ENCODE measurements around the gene SLC8A1.

SLC8A1 gene

DNA sequence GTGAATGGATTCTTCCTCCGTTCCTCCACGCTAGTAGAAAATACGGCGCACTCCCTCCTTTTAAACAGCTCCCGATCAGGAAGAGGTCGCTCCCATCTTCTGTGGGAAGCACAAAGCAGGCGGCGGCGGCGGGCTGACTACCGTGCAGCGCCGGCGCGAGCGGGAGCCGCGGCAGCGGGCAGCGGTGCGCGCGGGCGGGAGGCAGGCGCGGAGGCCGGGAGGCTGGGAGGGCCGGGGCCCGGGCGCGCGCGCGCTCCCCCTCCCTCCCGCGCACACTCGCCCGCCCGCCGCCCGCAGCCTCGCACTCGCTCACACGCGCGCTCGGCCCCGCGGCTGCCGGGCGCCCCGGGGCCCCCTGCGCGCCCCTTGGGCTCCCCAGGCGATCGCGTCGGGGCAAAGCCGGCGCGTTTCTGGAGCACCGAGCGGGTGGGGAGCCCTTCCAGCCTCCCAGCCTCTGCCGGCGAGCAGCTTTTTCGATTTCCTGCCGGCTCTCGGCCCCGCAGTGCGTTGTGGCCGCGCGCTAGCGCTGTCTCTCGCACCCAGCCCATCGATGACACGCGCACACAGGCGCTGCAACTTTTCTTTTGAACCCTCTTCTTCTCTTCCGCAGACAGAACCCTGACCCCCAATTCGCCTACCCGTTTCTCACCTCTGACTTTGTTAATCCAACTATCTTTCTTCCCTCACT is at the start of gene SLC8A1:
TSS of gene SLC8A1 (minus strand) at position 173 of the 688 bp plus-strand sequence.
- no peak for DNase-seq

DNA sequence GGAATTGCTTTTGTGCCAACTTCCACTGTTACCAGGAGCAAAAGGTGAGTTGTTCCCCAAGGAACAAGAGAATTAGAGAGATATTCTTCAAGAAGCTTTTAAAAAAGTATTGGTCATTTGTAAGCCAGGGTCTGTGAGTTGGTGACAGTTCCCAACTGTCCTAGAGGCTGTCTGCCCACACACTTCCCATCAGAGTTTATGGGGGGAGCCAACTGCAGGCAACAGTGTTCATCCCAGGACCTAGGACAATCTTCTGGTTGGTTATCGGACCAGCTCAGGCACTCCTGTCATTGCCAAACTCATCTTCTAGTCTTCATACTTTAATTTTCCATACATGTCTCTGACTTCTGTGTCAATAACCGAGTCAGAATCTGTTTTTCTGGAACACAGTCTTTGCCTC is 47.5 kb upstream of the SLC8A1 start:
- no peak for DNase-seq

DNA sequence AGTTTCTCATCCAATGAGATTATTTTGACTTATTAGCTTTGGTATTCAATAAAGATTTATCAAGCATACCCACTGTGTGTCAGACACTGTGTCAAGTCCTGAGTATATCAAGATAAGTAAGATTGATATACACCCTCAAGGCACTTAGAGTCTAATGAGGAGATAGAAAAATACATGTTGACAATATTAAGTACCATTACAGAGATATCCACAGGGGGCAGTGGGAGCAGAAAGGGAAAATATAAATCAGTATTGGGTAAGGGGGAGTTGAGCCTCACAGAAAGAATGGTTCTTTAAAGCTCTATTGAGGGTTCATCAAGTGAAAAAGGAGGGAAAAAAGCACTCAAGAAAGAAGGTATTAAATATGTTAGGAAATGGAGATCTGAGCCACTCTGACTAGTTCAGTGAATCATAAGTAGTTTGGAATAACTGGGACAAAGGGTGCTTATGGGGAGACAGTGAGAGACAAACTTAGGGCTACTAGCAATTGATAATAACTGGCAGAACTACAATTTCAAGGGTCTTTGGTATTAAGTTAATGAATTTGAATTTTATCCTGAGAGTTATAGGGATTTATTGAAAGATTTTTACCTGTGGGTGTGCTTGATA is 45.5 kb upstream of the SLC8A1 start:
- no peak for DNase-seq

DNA sequence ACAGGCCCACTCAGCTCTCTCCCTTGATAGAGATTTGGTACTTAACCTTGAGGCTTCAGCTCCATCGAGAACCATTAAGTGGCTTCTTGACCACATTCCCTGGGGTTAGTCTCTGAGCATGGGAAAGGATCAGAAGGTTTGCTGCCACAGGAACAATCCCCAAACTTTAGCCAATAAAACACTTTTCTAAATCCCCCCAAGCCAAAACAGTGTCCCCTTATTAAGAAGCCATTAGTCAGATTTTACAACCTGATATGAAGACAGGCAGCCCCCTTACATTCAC is 37.7 kb upstream of the SLC8A1 start:
- DNase-seq, result no peak

DNA sequence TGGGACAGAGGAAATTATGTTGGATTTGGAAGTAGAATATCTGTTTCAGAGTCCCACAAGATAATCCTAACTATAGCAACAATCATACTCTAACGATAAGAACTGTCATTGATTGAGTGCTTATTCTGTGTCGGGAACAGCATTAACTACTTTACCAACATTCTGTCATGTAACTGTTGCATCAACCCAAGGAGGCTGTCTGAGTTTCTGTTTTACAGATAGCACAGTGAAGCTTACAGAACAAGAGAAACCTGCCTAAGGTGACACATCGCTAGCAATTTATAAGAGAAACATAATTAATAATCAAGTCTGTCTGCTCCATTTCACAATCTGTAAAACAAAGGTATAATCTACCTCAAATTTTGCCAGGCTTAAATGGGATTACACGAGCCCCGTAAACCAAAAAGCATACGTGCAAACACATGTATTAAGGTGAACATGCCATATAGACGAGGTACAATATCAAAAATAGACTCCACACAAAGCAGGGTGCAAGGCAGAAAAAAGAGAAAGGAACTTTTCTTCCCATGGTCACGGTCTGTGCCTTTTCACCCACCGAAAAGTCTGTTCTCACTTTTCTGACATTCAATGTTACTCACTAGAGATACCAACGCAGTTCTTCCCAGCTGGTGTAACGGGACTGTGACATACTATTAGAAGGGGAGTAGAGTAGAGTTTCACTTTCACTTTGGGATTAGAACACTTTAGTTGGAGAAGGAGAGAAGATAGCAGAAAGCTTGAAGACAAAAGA is 37.2 kb upstream of the SLC8A1 start:
- no peak for DNase-seq

DNA sequence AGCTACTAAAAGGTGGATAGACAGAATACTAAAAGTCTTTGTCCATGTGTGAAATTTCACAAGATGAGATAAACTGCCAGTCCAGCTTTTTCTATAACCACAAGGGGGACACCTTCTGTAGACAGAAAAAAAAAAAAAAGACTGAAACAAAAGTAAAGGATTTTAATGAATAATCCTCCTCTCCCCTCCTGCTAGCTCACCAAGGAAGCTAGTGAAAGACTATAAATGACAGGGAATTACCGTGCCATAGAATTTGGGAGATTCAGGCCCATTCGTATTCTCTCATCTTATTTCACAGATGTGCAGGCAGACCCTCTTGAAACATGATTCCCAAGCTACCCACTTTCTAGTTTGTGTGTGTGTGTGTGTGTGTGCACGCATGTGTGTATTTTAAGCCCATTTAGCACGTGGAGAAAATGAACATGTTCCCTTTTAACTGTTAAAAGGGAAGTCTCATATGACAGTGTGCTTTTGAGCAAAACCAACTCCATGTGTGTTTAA is 36.3 kb upstream of the SLC8A1 start:
- no peak for DNase-seq

DNA sequence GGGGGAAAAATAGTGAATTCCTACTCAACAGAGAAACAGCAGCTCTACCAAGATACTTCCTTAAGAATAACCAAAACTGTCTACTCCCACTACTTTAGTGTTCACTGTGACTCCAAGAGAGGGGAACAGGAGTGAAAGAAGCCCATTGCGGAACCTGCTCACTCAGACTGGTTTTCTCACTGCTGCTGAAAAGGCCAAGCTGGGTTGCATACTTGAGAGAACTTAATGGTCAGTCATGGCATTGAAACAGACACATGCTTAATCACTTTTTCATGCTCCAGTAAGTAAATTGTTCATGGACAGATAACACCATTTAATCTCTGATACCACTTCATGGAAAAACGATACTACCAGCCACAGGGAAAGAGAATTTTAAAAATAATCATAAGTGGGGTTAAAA is 35.7 kb upstream of the SLC8A1 start:
- no peak for DNase-seq

DNA sequence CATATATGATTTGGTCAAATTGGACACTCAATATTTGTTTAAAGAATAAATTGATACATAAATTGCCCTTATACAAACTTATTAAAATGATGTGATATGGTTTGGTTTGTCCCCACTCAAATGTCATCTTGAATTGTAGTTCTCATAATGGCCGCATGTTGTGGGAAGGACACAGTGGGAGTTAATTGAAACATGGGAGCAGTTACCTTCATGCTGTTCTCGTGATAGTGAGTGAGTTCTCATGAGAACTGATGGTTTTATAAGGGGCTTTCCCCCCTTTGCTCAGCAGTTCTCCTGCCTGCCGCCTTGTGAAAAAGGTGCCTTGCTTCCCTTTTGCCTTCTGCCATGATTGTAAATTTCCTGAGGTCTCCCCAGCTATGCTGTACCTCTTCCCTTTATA is 34.0 kb upstream of the SLC8A1 start:
- DNase-seq, result no peak

DNA sequence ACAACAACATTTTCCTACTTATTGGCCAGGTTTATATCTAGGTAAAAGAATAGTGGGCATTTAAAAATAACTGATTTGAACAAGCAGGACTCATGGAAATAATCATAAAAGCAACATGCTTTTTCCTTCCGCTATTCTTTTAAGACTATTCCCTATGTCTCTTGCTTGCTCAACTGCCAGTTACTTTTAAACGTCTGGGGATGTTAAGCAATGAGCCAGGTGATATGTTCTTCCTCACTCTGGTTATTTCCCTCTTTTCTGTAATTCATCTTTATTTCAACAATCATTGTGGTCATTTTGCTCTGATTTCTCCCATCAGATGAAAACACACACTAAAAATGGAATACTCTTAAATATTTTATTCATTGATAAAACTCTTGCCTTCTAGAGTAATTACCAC is 33.4 kb upstream of the SLC8A1 start:
- no peak for DNase-seq

DNA sequence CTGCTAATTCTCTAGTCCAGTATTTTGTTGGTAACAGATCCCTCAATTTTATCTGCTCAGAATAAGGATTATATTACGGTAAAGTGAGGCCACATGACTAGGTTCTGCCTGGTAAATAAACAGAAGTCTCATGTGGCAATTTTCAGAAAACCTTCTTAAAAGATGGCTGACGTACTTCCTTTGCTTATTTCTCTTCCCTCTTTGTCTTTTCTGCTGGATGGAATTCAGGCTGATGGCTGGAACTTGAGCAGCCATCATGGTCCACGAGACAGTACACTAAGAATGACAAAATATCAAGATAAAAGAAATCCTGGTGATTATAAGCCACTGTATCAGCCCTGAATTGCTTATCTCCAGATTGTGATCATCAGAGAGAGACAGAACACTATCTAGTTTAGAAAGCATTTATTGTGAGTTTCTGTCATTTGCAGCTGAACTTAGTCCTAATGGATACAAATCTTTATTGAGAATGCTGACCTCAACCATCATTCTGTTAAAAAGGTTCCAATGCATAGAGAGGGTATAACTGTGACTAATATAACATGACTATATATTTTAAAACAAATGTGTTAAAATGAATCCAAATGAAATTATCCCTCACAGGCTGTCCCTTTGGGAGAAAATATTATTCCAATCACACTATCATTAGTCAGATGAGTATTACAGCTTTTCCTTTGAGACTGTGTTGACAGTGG is 31.8 kb upstream of the SLC8A1 start:
- DNase-seq, result no peak

DNA sequence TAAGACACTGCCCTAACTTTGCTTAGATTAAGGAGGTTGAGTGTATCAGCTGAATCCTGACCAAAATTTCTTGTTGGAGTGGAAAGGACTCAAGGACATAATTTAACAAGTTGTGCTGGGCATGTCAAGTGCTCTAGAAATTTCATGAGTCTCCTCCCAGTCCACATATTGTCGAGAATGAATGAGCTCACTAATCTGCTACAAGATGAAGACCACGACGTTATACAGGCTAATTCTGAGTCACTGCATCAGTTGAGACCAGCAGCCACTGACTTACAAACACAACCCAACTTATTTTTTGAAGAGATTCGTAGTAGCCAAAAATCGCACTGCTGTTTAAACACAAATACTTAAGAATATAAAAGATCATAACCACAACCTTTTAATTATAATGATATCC is 28.7 kb upstream of the SLC8A1 start:
- no peak for DNase-seq

DNA sequence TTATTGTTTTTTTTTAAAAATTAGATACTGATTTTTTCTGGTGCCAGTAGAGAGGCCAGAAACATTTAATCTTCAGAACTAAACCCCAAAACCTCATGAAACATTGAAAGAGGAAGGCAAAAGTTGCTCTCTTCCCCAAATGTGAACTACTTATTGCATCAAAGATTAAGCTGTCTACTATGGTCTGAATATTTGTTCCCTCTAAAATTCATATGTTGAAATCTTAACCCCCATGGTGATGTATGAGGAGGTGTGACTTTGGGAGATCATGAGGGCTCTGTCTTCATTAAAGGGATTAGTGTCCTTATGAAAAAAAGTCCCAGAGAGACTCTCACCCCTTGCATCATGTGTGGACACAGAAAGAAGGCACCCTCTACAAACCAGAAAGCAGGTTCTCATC is 28.2 kb upstream of the SLC8A1 start:
- DNase-seq, result no peak

DNA sequence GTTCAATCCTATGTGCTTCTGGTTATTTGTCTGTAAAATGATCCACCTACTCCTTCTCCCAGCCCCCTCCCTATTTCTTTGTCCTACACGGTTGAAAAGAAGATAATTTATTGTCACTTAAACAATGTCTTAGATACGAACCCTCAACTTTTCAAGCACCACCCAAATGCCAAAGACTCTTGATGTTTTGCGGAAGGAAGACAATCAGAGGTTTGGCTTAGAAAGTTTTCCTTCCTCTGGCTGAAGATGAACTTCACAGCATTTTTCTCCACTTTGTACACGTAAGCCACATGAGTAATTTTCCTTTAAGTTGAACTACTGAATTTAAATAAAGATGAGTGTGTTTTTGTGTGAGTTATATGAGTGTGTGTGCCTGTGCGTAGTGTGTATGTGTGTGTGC is 25.5 kb upstream of the SLC8A1 start:
- DNase-seq, result no peak

DNA sequence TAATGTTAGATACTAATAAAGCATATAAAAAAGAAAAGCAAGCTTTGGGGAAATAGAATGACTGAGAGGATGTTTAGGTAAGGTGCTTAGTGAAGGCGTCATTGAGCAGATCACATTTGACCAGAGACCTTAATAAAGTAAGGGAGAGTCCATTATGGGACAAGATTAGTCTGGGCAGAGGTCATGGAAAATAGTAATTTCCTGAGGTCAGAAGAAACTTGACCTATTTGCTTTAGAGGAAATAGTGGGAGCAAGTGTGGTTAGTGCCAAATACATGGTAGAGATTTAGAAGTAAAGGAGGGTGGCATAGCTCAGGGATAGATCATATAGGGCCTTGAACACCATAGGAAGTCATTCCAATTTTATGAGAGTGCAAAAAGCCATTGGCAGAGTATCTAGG is 24.5 kb upstream of the SLC8A1 start:
- no peak for DNase-seq

DNA sequence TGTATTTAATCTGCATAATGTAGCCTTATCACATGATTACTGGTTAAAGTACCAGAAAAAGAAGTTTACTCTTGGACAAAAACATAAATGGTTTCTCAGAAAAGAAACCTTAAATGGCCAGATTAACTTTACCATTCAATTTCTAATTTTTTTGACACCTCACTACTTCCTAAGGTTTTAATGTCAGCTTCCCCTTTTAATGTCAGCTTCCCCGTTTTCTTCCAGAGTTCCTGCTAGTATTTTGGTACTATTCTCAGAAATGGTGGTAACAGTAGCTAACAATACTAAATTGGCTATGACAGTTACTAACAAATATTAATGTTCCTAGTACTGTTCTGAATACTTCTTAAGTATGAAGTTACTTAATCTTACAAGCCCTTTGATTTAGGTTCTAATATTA is 22.4 kb upstream of the SLC8A1 start:
- DNase-seq, result no peak

DNA sequence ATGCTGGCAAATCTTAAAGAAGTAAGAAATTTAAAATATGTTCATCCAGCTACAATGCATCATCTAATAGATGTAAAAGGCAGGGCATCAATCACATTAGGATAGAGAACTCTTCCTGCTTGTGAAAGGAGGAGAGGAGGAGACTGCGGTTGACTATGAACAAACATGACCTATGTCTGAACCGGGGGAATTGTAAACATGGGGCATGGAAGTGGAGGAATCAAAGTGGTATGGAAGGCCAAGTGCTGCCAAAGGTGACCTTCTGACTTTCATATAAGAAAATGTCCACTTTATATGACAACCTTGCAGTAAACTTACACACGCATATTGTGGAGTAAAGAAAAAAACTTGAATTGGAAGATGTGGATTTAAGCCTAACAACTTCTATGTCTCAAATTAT is 20.0 kb upstream of the SLC8A1 start:
- DNase-seq, result no peak

DNA sequence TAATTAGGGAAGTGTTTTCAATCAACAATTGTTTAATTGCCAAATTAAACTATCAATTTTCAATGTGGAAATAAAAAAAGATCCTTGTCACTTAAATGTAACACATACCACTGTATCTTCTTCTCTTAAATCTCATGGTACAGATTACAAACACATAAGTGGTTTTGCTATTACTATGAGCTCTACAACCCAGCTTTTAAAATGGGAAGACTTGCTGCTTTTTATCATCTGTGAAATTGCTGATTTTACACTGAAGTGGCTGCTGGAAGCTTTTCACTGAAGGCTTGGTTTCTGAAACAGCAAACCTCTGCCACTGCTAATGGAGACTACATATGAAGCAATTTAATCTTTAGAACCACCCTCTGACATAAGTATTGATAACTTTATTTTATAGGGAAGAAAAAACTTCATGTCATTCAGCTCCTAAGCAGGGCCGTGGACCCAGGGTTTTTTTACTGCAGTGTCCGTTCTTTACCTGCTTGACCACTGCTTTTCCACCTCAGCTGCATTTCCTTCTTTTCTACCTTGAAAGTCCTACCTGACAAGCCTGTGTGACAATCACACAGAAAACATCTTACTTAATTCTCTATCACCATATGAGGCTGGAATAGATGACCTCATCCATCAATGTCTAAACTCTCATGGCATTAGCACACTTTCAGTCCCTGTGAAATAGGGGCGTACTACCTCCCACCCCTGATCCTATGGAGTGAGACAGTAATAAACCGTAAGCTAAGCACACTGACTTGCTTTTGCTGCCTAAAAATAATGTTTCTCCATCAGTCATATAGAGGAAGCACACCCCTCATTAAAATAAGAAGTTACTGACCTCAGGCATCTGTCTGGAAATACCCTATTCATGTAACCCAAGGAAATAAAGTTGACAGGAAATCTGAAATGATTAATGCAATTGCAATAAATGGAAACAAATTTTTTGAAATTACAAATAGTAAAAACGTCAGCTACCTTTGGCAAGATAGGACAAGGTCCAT is 19.2 kb upstream of the SLC8A1 start:
- DNase-seq, result no peak

DNA sequence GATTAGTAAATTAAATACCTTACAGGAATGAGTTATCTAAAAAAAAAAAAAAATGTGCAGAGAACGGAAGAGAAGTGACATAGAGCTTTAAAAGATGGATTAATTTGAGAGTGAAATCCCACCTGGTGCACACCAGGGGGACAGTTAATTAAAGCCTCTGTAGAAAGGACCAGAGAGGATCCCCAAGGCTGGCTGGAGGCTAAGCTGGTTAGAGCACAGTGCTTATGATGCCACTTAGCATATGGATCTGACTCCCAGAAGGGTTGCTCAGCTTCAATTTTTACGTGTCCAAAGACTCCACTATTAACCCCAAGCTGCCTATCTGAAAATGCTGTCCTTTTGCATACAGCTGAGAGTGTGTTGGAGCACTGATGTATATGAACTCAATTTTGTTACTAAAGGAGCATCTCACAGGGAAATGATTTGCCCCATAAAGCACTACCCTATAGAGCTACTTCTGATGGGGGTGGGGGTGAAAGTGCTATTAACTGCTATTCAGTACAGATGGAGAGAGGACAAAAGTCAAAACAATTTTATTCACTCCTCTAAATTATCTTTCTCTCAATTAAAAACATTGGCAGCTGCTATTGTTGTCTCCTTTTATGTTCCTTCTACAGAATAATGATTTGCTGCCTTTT is 15.2 kb upstream of the SLC8A1 start:
- DNase-seq, result no peak

DNA sequence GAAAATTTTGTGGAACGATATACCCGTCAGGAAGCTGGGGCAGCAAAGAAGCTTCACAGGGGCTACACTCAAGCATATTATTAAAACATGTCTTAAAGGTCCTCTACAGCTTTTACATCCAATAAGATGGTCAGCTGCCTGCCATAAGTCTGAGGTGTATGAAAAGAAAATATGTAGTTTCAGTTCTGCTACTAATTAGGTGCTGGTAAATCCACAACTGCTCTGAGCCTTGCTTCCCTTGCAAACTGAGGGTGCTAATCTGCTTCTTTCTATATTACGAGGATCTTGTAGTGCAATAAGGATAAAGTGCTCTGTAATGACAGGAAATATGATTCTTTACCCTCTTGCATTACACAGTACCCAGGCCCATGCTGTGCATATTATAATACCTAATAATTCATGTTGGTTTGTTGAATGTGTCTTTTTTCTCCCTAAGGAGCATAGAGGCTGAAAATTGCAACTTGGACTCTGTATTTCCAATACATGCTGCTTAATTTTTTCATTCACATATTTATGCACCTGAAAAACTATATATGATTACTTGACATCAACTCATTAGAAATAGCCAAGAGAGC is 14.5 kb upstream of the SLC8A1 start:
- no peak for DNase-seq

DNA sequence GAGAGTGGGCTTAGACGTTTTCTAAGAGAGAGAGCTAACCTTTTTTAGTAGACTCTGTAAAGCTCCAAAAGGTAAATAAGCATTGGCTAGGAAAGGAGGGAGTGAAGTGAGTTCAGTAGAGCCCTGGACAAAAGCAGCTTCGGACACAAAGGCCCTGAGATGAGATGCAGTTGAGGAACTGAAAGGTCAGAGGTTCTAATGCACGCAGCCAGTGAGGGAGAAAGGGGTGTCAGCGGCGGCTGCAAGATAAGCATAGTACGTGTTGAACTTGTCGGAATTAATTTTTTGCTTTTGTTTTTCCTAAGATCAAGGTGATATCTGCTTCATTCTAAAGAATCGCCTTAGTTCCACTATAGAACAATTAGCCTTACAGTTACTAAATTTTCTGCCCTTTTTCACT is 11.2 kb upstream of the SLC8A1 start:
- no peak for DNase-seq

DNA sequence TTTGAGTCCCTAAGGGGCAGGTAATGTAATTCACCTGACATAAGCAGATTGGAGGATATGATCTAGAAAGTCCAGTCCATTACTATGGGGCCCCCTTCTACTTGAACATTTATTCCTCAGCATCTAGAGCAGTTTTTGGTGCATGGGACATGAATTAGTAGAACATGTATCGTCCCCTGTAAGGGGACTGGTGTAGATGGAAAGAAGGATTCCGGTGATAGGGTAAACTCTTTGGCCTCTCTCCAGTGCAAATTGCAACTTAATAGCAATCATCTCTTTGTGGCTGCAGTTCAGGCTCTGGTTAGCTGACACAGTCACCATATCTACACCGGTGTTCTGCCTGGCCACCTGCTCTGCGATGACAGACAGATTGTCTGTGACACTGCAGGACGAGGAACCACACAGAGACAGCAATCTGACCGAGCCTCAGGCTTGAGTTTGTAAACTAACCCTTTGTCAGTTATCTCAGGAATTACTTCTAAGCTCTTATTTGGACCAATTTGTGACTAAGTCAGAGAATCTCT is 6.4 kb upstream of the SLC8A1 start:
- DNase-seq, result no peak

Data from activated effector memory CD4-positive, alpha-beta T cell treated with Interleukin-2 at 50 U/mL for 16 hours (primary cell).